Liver (tissue), 9 donors: ENCODE measurements around the gene BID. TPM values are rescaled to one million over a fixed set of nuclear protein-coding genes. Genes with fewer than 3 reads are reported as not detected.

Source experiments
- DNase-seq: peaks from one replicate; pipeline ENCODE4 v3.0.0-alpha.2; 2017; ENCODE audit warnings: low spot score
- H3K27ac ChIP-seq, 2 donors: one replicate each; pipeline ENCODE4 v1.7.0; 2013; ENCODE audit warnings: inconsistent platforms in 2 of 2, low read length in 2 of 2, control low read depth in 1 of 2, low read depth in 1 of 2, mild to moderate bottlenecking in 1 of 2
- H3K27me3 ChIP-seq, 4 donors: one replicate each; pipeline versions ENCODE4 v1.6.1 to v1.7.0; 2013; ENCODE audit warnings: low read length in 3 of 4, inconsistent platforms in 1 of 4, mild to moderate bottlenecking in 1 of 4, moderate library complexity in 1 of 4; ENCODE audit not compliant: control insufficient read depth in 4 of 4, insufficient read depth in 4 of 4
- H3K36me3 ChIP-seq, 4 donors: one replicate each; pipeline versions ENCODE4 v1.6.1 to v1.7.0; 2013; ENCODE audit warnings: low read length in 3 of 4, mild to moderate bottlenecking in 3 of 4, low read depth in 1 of 4, moderate library complexity in 1 of 4; ENCODE audit not compliant: control insufficient read depth in 4 of 4, insufficient read depth in 3 of 4
- H3K4me1 ChIP-seq, 4 donors: one replicate each; pipeline versions ENCODE4 v1.6.1 to v1.7.0; 2013; ENCODE audit warnings: low read length in 3 of 4, mild to moderate bottlenecking in 3 of 4, moderate library complexity in 1 of 4; ENCODE audit not compliant: control insufficient read depth in 4 of 4, insufficient read depth in 4 of 4
- H3K4me3 ChIP-seq, 3 donors: one replicate each; pipeline versions ENCODE4 v1.6.1 to v1.7.0; 2013; ENCODE audit warnings: low read length in 3 of 3, control low read depth in 1 of 3, low read depth in 1 of 3, mild to moderate bottlenecking in 1 of 3
- H3K9ac ChIP-seq, 2 donors: one replicate each; pipeline ENCODE4 v1.7.0; 2013; ENCODE audit warnings: low read length in 2 of 2, mild to moderate bottlenecking in 2 of 2, moderate library complexity in 2 of 2, control low read depth in 1 of 2, low read depth in 1 of 2
- H3K9me3 ChIP-seq, 4 donors: one replicate each; pipeline versions ENCODE4 v1.6.1 to v1.7.0; 2013; ENCODE audit warnings: low read length in 3 of 4; ENCODE audit not compliant: control insufficient read depth in 4 of 4
- ATF3 ChIP-seq: IDR thresholded peaks from 2 replicates; pipeline ENCODE4 v1.6.1; 2016; ENCODE audit warnings: antibody characterized with exemption
- EGR1 ChIP-seq, 2 donors: IDR thresholded peaks; 2 replicates each; pipeline ENCODE4 v1.6.1; 2016 to 2018; ENCODE audit warnings: antibody characterized with exemption in 2 of 2, low read depth in 2 of 2
- FOXA1 ChIP-seq: IDR thresholded peaks from 2 replicates; pipeline ENCODE4 v1.6.1; 2016; ENCODE audit warnings: antibody characterized with exemption
- FOXA2 ChIP-seq: IDR thresholded peaks from 2 replicates; pipeline ENCODE4 v1.6.1; 2016; ENCODE audit warnings: antibody characterized with exemption
- GABPA ChIP-seq, 2 donors: IDR thresholded peaks in 1 of 2; conservative IDR thresholded peaks in 1 of 2; 2 replicates each; pipeline ENCODE4 v1.6.1; 2016; ENCODE audit warnings: antibody characterized with exemption in 2 of 2, mild to moderate bottlenecking in 1 of 2, moderate library complexity in 1 of 2
- HNF4A ChIP-seq, 2 donors: conservative IDR thresholded peaks; 2 replicates each; pipeline ENCODE4 v1.6.1; 2016; ENCODE audit warnings: antibody characterized with exemption in 2 of 2, mild to moderate bottlenecking in 2 of 2
- HNF4G ChIP-seq: IDR thresholded peaks from 2 replicates; pipeline ENCODE4 v1.6.1; 2016; ENCODE audit warnings: antibody characterized with exemption
- JUND ChIP-seq, 2 donors: IDR thresholded peaks; 2 replicates each; pipeline ENCODE4 v1.6.1; 2016; ENCODE audit warnings: antibody characterized with exemption in 2 of 2
- MAX ChIP-seq: IDR thresholded peaks from 2 replicates; pipeline ENCODE4 v1.6.1; 2016; ENCODE audit warnings: antibody characterized with exemption
- NR2F2 ChIP-seq: IDR thresholded peaks from 2 replicates; pipeline ENCODE4 v1.6.1; 2016; ENCODE audit warnings: antibody characterized with exemption
- RAD21 ChIP-seq, 2 donors: IDR thresholded peaks; 2 replicates each; pipeline ENCODE4 v1.6.1; 2016; ENCODE audit warnings: antibody characterized with exemption in 2 of 2, mild to moderate bottlenecking in 2 of 2
- RXRA ChIP-seq, 2 donors: IDR thresholded peaks; 2 replicates each; pipeline ENCODE4 v1.6.1; 2017 to 2018; ENCODE audit warnings: antibody characterized with exemption in 2 of 2, mild to moderate bottlenecking in 1 of 2
- SP1 ChIP-seq: IDR thresholded peaks from 2 replicates; pipeline ENCODE4 v1.6.1; 2018; ENCODE audit warnings: antibody characterized with exemption, mild to moderate bottlenecking
- TAF1 ChIP-seq: conservative IDR thresholded peaks from 2 replicates; pipeline ENCODE4 v1.6.1; 2016; ENCODE audit warnings: antibody characterized with exemption, mild to moderate bottlenecking
- YY1 ChIP-seq: IDR thresholded peaks from 2 replicates; pipeline ENCODE4 v1.6.1; 2016; ENCODE audit warnings: antibody characterized with exemption, mild to moderate bottlenecking
- WGBS: extraction: QIAGEN DNeasy Blood & Tissue Kit; methylation state at CpG from one replicate; pipeline ENCODE4 v1.1.7; 2013; 5-methylcytosine and 5-hydroxymethylcytosine counted together
- polyA plus RNA-seq, 2 donors: library from polyadenylated mRNA; stranded (reverse) in 1 of 2; unstranded in 1 of 2; fragments of 200-250 nt in 1 of 2; fragments of >200 nt in 1 of 2; fragmentation: Nextera tagmentation in 1 of 2; extraction: Ambion mirVana in 1 of 2; gene quantifications; one replicate each; pipeline versions ENCODE4 v1.2.1 to v1.2.3, GENCODE V29; 2013 to 2015
- total RNA-seq, 2 donors: library from RNA; depleted of rRNA; stranded (reverse); fragments of >200 nt; gene quantifications; one replicate each; pipeline ENCODE4 v1.2.3, GENCODE V29; 2014
- TF ChIP-seq, protein P1 (sequence below): IDR thresholded peaks from 2 replicates; pipeline ENCODE4 v1.6.1; 2016; ENCODE audit warnings: antibody characterized with exemption, mild to moderate bottlenecking
- TF ChIP-seq, protein P2 (sequence below): IDR thresholded peaks from 2 replicates; pipeline ENCODE4 v1.6.1; 2016; ENCODE audit warnings: antibody characterized with exemption
- TF ChIP-seq, protein P3 (sequence below): fragments of 150-350 bp; IDR thresholded peaks from 2 replicates; pipeline ENCODE4 v1.5.1; 2017; ENCODE audit warnings: improper control_type of control experiment, low read depth, low read length; ENCODE audit not compliant: missing input control
- donor health status: healthy.
- donor health status: healthy.
- donor health status: healthy.
- donor health status: healthy.
- donor health status: healthy.

BID gene
- total and polyA plus RNA-seq, 4 donors, result 28.7 to 66.9 (median 52.6) TPM

- no peaks in the 10 kb centered on the region for H3K4me1 ChIP-seq
- 97% methylated on average over 5 of the region's 5 CpGs for WGBS
- no peaks in the 10 kb centered on the region for H3K9me3 ChIP-seq
- H3K27ac ChIP-seq, result no peak overlapping the region
- no peak overlapping the region for H3K4me3 ChIP-seq
- DNase-seq, result no peak
- no peak overlapping the region for H3K9ac ChIP-seq
- H3K27me3 ChIP-seq, result no peaks in the 10 kb centered on the region
- TF ChIP-seq RXRA (IDR thresholded peaks at IDR 0.05) (no peak), FOXA1 (no peak), JUND (IDR thresholded peaks at IDR 0.05) (no peak), YY1 (no peak), FOXA2 (no peak), RAD21 (IDR thresholded peaks at IDR 0.05) (no peak), GABPA (IDR thresholded peaks at IDR 0.05 in 1 of 2, conservative IDR thresholded peaks at IDR 0.05 in 1 of 2) (no peak), MAX (no peak), HNF4A (conservative IDR thresholded peaks at IDR 0.05) (no peak), EGR1 (IDR thresholded peaks at IDR 0.05; ENCODE audit: low read depth in 2 of 2) (no peak), HNF4G (no peak), NR2F2 (no peak)
- TF ChIP-seq, protein P1, sequence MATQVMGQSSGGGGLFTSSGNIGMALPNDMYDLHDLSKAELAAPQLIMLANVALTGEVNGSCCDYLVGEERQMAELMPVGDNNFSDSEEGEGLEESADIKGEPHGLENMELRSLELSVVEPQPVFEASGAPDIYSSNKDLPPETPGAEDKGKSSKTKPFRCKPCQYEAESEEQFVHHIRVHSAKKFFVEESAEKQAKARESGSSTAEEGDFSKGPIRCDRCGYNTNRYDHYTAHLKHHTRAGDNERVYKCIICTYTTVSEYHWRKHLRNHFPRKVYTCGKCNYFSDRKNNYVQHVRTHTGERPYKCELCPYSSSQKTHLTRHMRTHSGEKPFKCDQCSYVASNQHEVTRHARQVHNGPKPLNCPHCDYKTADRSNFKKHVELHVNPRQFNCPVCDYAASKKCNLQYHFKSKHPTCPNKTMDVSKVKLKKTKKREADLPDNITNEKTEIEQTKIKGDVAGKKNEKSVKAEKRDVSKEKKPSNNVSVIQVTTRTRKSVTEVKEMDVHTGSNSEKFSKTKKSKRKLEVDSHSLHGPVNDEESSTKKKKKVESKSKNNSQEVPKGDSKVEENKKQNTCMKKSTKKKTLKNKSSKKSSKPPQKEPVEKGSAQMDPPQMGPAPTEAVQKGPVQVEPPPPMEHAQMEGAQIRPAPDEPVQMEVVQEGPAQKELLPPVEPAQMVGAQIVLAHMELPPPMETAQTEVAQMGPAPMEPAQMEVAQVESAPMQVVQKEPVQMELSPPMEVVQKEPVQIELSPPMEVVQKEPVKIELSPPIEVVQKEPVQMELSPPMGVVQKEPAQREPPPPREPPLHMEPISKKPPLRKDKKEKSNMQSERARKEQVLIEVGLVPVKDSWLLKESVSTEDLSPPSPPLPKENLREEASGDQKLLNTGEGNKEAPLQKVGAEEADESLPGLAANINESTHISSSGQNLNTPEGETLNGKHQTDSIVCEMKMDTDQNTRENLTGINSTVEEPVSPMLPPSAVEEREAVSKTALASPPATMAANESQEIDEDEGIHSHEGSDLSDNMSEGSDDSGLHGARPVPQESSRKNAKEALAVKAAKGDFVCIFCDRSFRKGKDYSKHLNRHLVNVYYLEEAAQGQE, result no peak
- TF ChIP-seq, protein P2, sequence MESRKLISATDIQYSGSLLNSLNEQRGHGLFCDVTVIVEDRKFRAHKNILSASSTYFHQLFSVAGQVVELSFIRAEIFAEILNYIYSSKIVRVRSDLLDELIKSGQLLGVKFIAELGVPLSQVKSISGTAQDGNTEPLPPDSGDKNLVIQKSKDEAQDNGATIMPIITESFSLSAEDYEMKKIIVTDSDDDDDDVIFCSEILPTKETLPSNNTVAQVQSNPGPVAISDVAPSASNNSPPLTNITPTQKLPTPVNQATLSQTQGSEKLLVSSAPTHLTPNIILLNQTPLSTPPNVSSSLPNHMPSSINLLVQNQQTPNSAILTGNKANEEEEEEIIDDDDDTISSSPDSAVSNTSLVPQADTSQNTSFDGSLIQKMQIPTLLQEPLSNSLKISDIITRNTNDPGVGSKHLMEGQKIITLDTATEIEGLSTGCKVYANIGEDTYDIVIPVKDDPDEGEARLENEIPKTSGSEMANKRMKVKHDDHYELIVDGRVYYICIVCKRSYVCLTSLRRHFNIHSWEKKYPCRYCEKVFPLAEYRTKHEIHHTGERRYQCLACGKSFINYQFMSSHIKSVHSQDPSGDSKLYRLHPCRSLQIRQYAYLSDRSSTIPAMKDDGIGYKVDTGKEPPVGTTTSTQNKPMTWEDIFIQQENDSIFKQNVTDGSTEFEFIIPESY, result no peak
- TF ChIP-seq, protein P3, sequence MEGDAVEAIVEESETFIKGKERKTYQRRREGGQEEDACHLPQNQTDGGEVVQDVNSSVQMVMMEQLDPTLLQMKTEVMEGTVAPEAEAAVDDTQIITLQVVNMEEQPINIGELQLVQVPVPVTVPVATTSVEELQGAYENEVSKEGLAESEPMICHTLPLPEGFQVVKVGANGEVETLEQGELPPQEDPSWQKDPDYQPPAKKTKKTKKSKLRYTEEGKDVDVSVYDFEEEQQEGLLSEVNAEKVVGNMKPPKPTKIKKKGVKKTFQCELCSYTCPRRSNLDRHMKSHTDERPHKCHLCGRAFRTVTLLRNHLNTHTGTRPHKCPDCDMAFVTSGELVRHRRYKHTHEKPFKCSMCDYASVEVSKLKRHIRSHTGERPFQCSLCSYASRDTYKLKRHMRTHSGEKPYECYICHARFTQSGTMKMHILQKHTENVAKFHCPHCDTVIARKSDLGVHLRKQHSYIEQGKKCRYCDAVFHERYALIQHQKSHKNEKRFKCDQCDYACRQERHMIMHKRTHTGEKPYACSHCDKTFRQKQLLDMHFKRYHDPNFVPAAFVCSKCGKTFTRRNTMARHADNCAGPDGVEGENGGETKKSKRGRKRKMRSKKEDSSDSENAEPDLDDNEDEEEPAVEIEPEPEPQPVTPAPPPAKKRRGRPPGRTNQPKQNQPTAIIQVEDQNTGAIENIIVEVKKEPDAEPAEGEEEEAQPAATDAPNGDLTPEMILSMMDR, result no peak
- peaks cover 0 to 14% (median 7%) of the 10 kb centered on the region in 4 donors for H3K36me3 ChIP-seq
Measured at GRCh38 chr22:17695986-17696385, 78.3 kb downstream of the BID start.

DNA sequence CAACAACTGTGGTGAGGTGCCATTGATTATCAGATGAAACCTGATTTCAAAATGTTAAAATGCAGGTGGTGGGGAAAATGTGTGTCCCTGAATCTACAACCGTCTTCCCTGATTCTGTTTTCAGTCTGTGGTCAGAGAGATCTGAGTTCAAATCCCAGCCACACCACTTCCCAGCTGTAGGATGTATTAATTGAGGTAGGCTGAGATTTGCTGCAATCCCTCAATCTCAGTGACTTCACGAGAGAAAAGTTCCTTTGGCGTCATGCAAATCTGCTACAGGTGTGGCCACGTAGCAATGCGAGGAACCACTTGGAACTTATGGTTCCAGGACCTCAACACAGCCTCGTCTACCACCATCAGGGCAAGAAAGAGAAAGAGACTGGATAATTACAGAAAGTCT lies 79.5 kb downstream of the BID start:
- WGBS, result 96% methylated on average over 6 of the region's 6 CpGs
- H3K9me3 ChIP-seq, result no peaks in the 10 kb centered on the region
- H3K9ac ChIP-seq, result no peak overlapping the region
- H3K36me3 ChIP-seq, result peaks cover 0 to 15% (median 7%) of the 10 kb centered on the region in 4 donors
- no peaks in the 10 kb centered on the region for H3K4me1 ChIP-seq
- H3K27ac ChIP-seq, result no peak overlapping the region
- no peak overlapping the region for H3K4me3 ChIP-seq
- no peaks in the 10 kb centered on the region for H3K27me3 ChIP-seq
- no peak for DNase-seq
- TF ChIP-seq HNF4A (conservative IDR thresholded peaks at IDR 0.05), result no peak
- no peak for TF ChIP-seq RAD21 (IDR thresholded peaks at IDR 0.05)
- TF ChIP-seq JUND (IDR thresholded peaks at IDR 0.05), result no peak
- no peak for TF ChIP-seq MAX
- TF ChIP-seq TAF1, result no peak
- TF ChIP-seq, protein P2, result no peak
- no peak for TF ChIP-seq FOXA1
- TF ChIP-seq EGR1 (IDR thresholded peaks at IDR 0.05; ENCODE audit: low read depth in 2 of 2), result no peak
- TF ChIP-seq, protein P3, result no peak
- no peak for TF ChIP-seq HNF4G
- TF ChIP-seq FOXA2, result no peak
- no peak for TF ChIP-seq YY1
- no peak for TF ChIP-seq RXRA (IDR thresholded peaks at IDR 0.05)
- no peak for TF ChIP-seq ATF3
- TF ChIP-seq SP1, result no peak
- no peak for TF ChIP-seq GABPA (IDR thresholded peaks at IDR 0.05 in 1 of 2, conservative IDR thresholded peaks at IDR 0.05 in 1 of 2)
- no peak for TF ChIP-seq NR2F2
